ENCODE measurements around the gene GOSR1.

GRCh38 chr17:30524847-30525246 lies 47.6 kb downstream of the GOSR1 start:
- TF ChIP-seq CTCF (conservative IDR thresholded peaks at IDR 0.05) (no peak), EZH2 (IDR thresholded peaks at IDR 0.05; ENCODE audit: low read depth) (no peak)
